Caco-2 (cell line): ENCODE data around the gene C2orf74. TPM values are rescaled to one million over a fixed set of nuclear protein-coding genes. Genes with fewer than 3 reads are reported as not detected.

Experiments
- Bru-seq: library from RNA; stranded (reverse); fragments of 400-500 nt; gene quantifications from one replicate; lab custom pipeline; 2021; lab: Mats Ljungman, UMichigan
- BruChase-seq, 2 experiments: library from RNA; stranded (reverse); fragments of 400-500 nt; gene quantifications; one replicate each; lab custom pipeline; 2021; lab: Mats Ljungman, UMichigan
- BruUV-seq: library from RNA; stranded (reverse); fragments of 400-500 nt; replicated peaks from 2 replicates; lab custom pipeline; 2021; lab: Mats Ljungman, UMichigan
- CTCF ChIA-PET: fragments of 300-600 bp; sonication (Branson Sonifier 250); formaldehyde crosslinking; loops from one replicate; lab custom pipeline; 2022; ENCODE audit warnings: antibody characterized with exemption; lab: Charles Lee
- POLR2A ChIA-PET: fragments of 300-600 bp; sonication (Branson Sonifier 250); formaldehyde crosslinking; loops from one replicate; lab custom pipeline; 2022; ENCODE audit warnings: antibody characterized with exemption; lab: Charles Lee
- DNase-seq, 2 experiments: peaks; one replicate each; pipeline versions ENCODE4 v3.0.0 to v3.0.0-alpha.2; 2020 to 2022
- H3K27me3 ChIP-seq: replicated peaks from 2 replicates; pipeline ENCODE4 v1.6.0; 2011; ENCODE audit warnings: low read length; ENCODE audit not compliant: control insufficient read depth, insufficient read depth
- H3K36me3 ChIP-seq: 2 replicates; pipeline ENCODE4 v1.5.1; 2011; ENCODE audit warnings: low read length; ENCODE audit not compliant: control insufficient read depth, insufficient read depth
- H3K4me1 ChIP-seq: fragments of 250-450 bp; sonication (Bioruptor Pico); 2 replicates; pipeline ENCODE4 v1.5.1; 2020; ENCODE audit warnings: mild to moderate bottlenecking
- H3K4me3 ChIP-seq: 2 replicates; pipeline ENCODE4 v1.5.1; 2011; ENCODE audit warnings: low read depth, mild to moderate bottlenecking, control low read depth, low read length
- H3K9me3 ChIP-seq: fragments of 250-450 bp; sonication (Bioruptor Pico); 2 replicates; pipeline ENCODE4 v1.5.1; 2020; ENCODE audit warnings: mild to moderate bottlenecking, moderate library complexity
- H3K27ac Mint-ChIP-seq: one replicate; pipeline ENCODE4 v1.8.0; 2022; ENCODE audit warnings: mixed read lengths; ENCODE audit not compliant: unreplicated experiment
- H3K27me3 Mint-ChIP-seq: one replicate; pipeline ENCODE4 v1.8.0; 2022; ENCODE audit warnings: mixed read lengths; ENCODE audit not compliant: insufficient read depth, unreplicated experiment
- H3K36me3 Mint-ChIP-seq: one replicate; pipeline ENCODE4 v1.8.0; 2022; ENCODE audit warnings: mild to moderate bottlenecking, mixed read lengths; ENCODE audit not compliant: insufficient read depth, unreplicated experiment
- H3K4me1 Mint-ChIP-seq: one replicate; pipeline ENCODE4 v1.8.0; 2022; ENCODE audit warnings: low read depth, mixed read lengths; ENCODE audit not compliant: unreplicated experiment
- H3K4me3 Mint-ChIP-seq: one replicate; pipeline ENCODE4 v1.8.0; 2022; ENCODE audit warnings: mild to moderate bottlenecking, moderate library complexity, mixed read lengths; ENCODE audit not compliant: unreplicated experiment
- H3K9me3 Mint-ChIP-seq: one replicate; pipeline ENCODE4 v1.8.0; 2022; ENCODE audit warnings: mixed read lengths; ENCODE audit not compliant: unreplicated experiment
- intact Hi-C: fragments of 100-400 bp; cut with micrococcal nuclease; formaldehyde crosslinking; loops from one replicate; pipeline ENCODE4 v1.10.0; 2022; ENCODE audit not compliant: unreplicated experiment
- long read RNA-seq: library from polyadenylated mRNA; stranded (forward); transcript quantifications from one replicate; pipeline ENCODE4 v2.0.0, GENCODE V29; 2022
- total RNA-seq: library from RNA; stranded (reverse); gene quantifications from 2 replicates; pipeline ENCODE4 v1.2.3, GENCODE V29; 2022
- TF ChIP-seq, protein P1 (sequence below), 2 experiments: fragments of 200-600 bp in 1 of 2; IDR thresholded peaks; 1 replicate in 1 of 2; 2 replicates in 1 of 2; pipeline versions ENCODE4 v1.5.1 to v1.8.0; 2011 to 2022; ENCODE audit warnings: antibody characterized with exemption in 1 of 2, control low read depth in 1 of 2, inconsistent platforms in 1 of 2, low read depth in 1 of 2, low read length in 1 of 2, mild to moderate bottlenecking in 1 of 2, moderate library complexity in 1 of 2; ENCODE audit not compliant: insufficient read depth in 1 of 2, severe bottlenecking in 1 of 2, unreplicated experiment in 1 of 2

The C2orf74 gene
- total RNA-seq: not detected in 2 replicates
- Bru-seq, nascent RNA: not detected
- percentile 10 among the genes with signal in this experiment for BruChase-seq, experiment 1, labeled RNA remaining after a 2-hour chase
- BruChase-seq, experiment 2, labeled RNA remaining after a 6-hour chase: not detected
- long read RNA-seq: 0 reads

- Mint-ChIP-seq H3K27ac (no peak within 1 kb of the TSS), H3K4me1 (no peaks in the 10 kb centered on the region), H3K27me3 (no peaks in the 10 kb centered on the region), H3K9me3 (peaks cover 15% of the 10 kb centered on the region), H3K4me3 (no peak within 1 kb of the TSS), H3K36me3 (no peaks in the 10 kb centered on the region)
- no TSS peak for BruUV-seq
- TF ChIP-seq, protein P1, sequence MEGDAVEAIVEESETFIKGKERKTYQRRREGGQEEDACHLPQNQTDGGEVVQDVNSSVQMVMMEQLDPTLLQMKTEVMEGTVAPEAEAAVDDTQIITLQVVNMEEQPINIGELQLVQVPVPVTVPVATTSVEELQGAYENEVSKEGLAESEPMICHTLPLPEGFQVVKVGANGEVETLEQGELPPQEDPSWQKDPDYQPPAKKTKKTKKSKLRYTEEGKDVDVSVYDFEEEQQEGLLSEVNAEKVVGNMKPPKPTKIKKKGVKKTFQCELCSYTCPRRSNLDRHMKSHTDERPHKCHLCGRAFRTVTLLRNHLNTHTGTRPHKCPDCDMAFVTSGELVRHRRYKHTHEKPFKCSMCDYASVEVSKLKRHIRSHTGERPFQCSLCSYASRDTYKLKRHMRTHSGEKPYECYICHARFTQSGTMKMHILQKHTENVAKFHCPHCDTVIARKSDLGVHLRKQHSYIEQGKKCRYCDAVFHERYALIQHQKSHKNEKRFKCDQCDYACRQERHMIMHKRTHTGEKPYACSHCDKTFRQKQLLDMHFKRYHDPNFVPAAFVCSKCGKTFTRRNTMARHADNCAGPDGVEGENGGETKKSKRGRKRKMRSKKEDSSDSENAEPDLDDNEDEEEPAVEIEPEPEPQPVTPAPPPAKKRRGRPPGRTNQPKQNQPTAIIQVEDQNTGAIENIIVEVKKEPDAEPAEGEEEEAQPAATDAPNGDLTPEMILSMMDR (IDR thresholded peaks at IDR 0.05; ENCODE audit: insufficient read depth in 1 of 2, low read depth in 1 of 2, low read length in 1 of 2, severe bottlenecking in 1 of 2, unreplicated experiment in 1 of 2): no peak
- POLR2A ChIA-PET: no interaction called here
- Histone ChIP-seq H3K27me3 (no peaks in the 10 kb centered on the region), H3K9me3 (peaks cover 5% of the 10 kb centered on the region), H3K4me1 (no peaks in the 10 kb centered on the region), H3K4me3 (no peak within 1 kb of the TSS), H3K36me3 (no peaks in the 10 kb centered on the region)
- CTCF ChIA-PET: no interaction called here
- intact Hi-C loops: no loop called here
- DNase-seq: no peak
These were observed at the start of gene C2orf74 for GRCh38 chr2:61161888-61162287. TSS of gene C2orf74 (plus strand) at chr2:61162188. CDS start at chr2:61162515, 327 bp downstream.

DNA sequence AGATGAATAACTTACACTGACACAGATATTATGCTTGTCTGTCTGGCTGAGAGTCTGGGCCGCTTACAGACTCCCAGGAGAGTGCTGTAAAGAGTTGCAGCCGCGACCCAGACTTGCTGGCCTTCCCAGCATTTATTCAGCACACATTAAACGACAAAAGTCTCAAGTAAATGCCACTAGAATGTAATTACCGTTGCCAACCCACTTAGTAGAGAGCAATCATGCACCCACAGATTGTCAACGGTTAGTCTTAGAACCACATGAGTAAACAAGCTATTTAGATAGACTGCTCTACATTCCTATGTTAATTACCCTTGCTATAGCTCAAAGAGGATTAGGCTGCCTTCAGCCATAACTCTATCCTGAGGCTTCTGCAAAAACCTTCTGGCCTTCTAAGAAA is 47.8 kb upstream of the C2orf74 start:
- POLR2A ChIA-PET: no interaction called here

DNA sequence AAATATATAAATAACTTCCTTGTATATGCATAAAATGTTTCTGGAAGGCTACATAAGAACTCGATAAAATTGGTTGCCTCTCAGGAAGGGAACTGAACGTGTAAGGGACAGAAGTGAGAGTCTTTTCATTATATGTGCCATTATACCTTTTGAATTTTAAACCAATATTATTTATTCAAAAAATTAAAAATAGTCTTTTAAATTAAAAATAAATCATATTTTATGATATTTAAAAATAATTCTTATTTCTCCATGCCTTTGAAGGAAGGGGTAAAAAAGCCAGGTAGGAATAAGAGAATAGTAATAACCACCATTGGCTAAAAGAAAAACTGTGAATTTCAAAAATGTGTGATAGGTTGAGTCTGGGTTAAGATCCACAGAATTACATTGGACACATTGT is 45.7 kb upstream of the C2orf74 start:
- H3K27me3 ChIP-seq: no peaks in the 10 kb centered on the region
- no TSS peak for BruUV-seq
- H3K36me3 ChIP-seq: no peaks in the 10 kb centered on the region
- intact Hi-C loops: no loop called here
- no peak for DNase-seq
- no peak overlapping the region for H3K27ac Mint-ChIP-seq
- no peaks in the 10 kb centered on the region for H3K4me1 ChIP-seq
- H3K27me3 Mint-ChIP-seq: no peaks in the 10 kb centered on the region
- H3K4me1 Mint-ChIP-seq: no peaks in the 10 kb centered on the region
- H3K4me3 ChIP-seq: no peak overlapping the region
- H3K4me3 Mint-ChIP-seq: no peak overlapping the region
- TF ChIP-seq, protein P1 (IDR thresholded peaks at IDR 0.05; ENCODE audit: insufficient read depth in 1 of 2, low read depth in 1 of 2, low read length in 1 of 2, severe bottlenecking in 1 of 2, unreplicated experiment in 1 of 2): no peak
- H3K9me3 ChIP-seq: no peaks in the 10 kb centered on the region
- peaks cover 12% of the 10 kb centered on the region for H3K9me3 Mint-ChIP-seq
- peaks cover 5% of the 10 kb centered on the region for H3K36me3 Mint-ChIP-seq
- CTCF ChIA-PET: no interaction called here
- POLR2A ChIA-PET: no interaction called here

More for the DNA sequence above, 47.8 kb upstream of the C2orf74 start:
- intact Hi-C loops: no loop called here
- Mint-ChIP-seq H3K4me3 (no peak overlapping the region), H3K36me3 (peaks cover 10% of the 10 kb centered on the region), H3K27me3 (no peaks in the 10 kb centered on the region), H3K4me1 (no peaks in the 10 kb centered on the region), H3K9me3 (peaks cover 12% of the 10 kb centered on the region), H3K27ac (no peak overlapping the region)
- no TSS peak for BruUV-seq
- TF ChIP-seq, protein P1 (IDR thresholded peaks at IDR 0.05; ENCODE audit: insufficient read depth in 1 of 2, low read depth in 1 of 2, low read length in 1 of 2, severe bottlenecking in 1 of 2, unreplicated experiment in 1 of 2): no peak
- CTCF ChIA-PET: no interaction called here
- no peak for DNase-seq
- Histone ChIP-seq H3K4me1 (no peaks in the 10 kb centered on the region), H3K27me3 (no peaks in the 10 kb centered on the region), H3K4me3 (no peak overlapping the region), H3K9me3 (no peaks in the 10 kb centered on the region), H3K36me3 (no peaks in the 10 kb centered on the region)
